NCI-H1092 treated with DMSO at 0.1 percent for 48 hours (cell line): ENCODE results near the gene OR2AP1.
A peak's percentile ranks its signal among the peaks of the same experiment; 100 is the strongest.
"Not testable (repeated sequence)": the region's sequence is repeated elsewhere in the genome, so short reads cannot be mapped to it uniquely, and the experiment has no call there.

Experiments used
- DNase-seq: peaks from one replicate; lab custom pipeline; 2025; lab: John Stamatoyannopoulos, UW

The OR2AP1 gene

GRCh38 chr12:55572168-55572567 lies at the start of gene OR2AP1:
Gene OR2AP1, plus strand, starts transcription at chr12:55572468. Its CDS starts 1,947 bp downstream, at chr12:55574415.
- DNase-seq, result no peak

- DNase-seq, result not testable (repeated sequence)
Observed at GRCh38 chr12:55548235-55548634, 24.0 kb upstream of the OR2AP1 start.

GRCh38 chr12:55548756-55549155 lies 23.5 kb upstream of the OR2AP1 start:
- no peak for DNase-seq

- DNase-seq, result no peak
Observed at GRCh38 chr12:55549302-55549701, 23.0 kb upstream of the OR2AP1 start, which contains the start of gene OR6C4. Gene OR6C4, plus strand, starts transcription at chr12:55549602. Its CDS starts 1,625 bp downstream, at chr12:55551227.

- DNase-seq, result no peak
Observed at GRCh38 chr12:55554296-55554695, 18.0 kb upstream of the OR2AP1 start.

- not testable (repeated sequence) for DNase-seq
Observed at GRCh38 chr12:55570060-55570459, 2.2 kb upstream of the OR2AP1 start.

- DNase-seq, result not testable (repeated sequence)
Observed at GRCh38 chr12:55570689-55571088, 1.6 kb upstream of the OR2AP1 start.

GRCh38 chr12:55582066-55582465 lies 9.8 kb downstream of the OR2AP1 start:
- no peak for DNase-seq

GRCh38 chr12:55585817-55586216 lies 13.5 kb downstream of the OR2AP1 start:
- DNase-seq, result no peak

GRCh38 chr12:55590152-55590551 lies 17.9 kb downstream of the OR2AP1 start:
- DNase-seq, result not testable (repeated sequence)

- no peak for DNase-seq
Observed at GRCh38 chr12:55607821-55608594, 35.7 kb downstream of the OR2AP1 start.

- DNase-seq, result no peak
Observed at GRCh38 chr12:55610598-55610997, 38.3 kb downstream of the OR2AP1 start.

- no peak for DNase-seq
Observed at GRCh38 chr12:55612646-55613045, 40.4 kb downstream of the OR2AP1 start.

- DNase-seq, result no peak
Observed at GRCh38 chr12:55614764-55615163, 42.5 kb downstream of the OR2AP1 start.

- DNase-seq, result peak; percentile 9
Observed at GRCh38 chr12:55619354-55620138, 47.3 kb downstream of the OR2AP1 start.

- no peak for DNase-seq
Observed at GRCh38 chr12:55624056-55624455, 51.8 kb downstream of the OR2AP1 start.
